Testis (tissue), 3 donors: ENCODE results near the gene LRRFIP1. TPM values are rescaled to one million over a fixed set of nuclear protein-coding genes. Genes with fewer than 3 reads are reported as not detected.

Experiments
- DNase-seq: peaks from one replicate; pipeline ENCODE4 v3.0.0-alpha.2; 2019
- H3K27ac ChIP-seq, 2 donors: fragments of 200-600 bp; sonication (generic); one replicate each; pipeline ENCODE4 v1.5.1; 2019
- H3K27me3 ChIP-seq: fragments of 200-600 bp; sonication (generic); one replicate; pipeline ENCODE4 v1.5.1; 2019
- H3K36me3 ChIP-seq: fragments of 200-600 bp; sonication (generic); one replicate; pipeline ENCODE4 v1.5.1; 2017; ENCODE audit warnings: low read depth; ENCODE audit errors: missing control alignments
- H3K4me1 ChIP-seq: fragments of 200-600 bp; sonication (generic); one replicate; pipeline ENCODE4 v1.5.1; 2019
- H3K4me3 ChIP-seq, 2 donors: fragments of 200-600 bp; sonication (generic); one replicate each; pipeline ENCODE4 v1.5.1; 2017 to 2019
- H3K9me3 ChIP-seq: fragments of 200-600 bp; sonication (generic); one replicate; pipeline ENCODE4 v1.5.1; 2017
- CTCF ChIP-seq, 3 experiments: fragments of 450-650 bp in 2 of 3; fragments of 200-600 bp in 1 of 3; sonication (generic) in 1 of 3; IDR thresholded peaks; one replicate each; pipeline ENCODE4 v1.5.1; 2016 to 2019; ENCODE audit warnings: antibody characterized with exemption in 3 of 3, mild to moderate bottlenecking in 2 of 3, moderate library complexity in 1 of 3
- POLR2A ChIP-seq: fragments of 450-650 bp; IDR thresholded peaks from one replicate; pipeline ENCODE4 v1.6.1; 2017; ENCODE audit warnings: antibody characterized with exemption, mild to moderate bottlenecking, moderate library complexity
- WGBS, 2 donors: methylation state at CpG; one replicate each; pipeline ENCODE4 v1.1.5; 2018; 5-methylcytosine and 5-hydroxymethylcytosine counted together
- intact Hi-C: fragments of 100-400 bp; cut with DNase I; formaldehyde crosslinking; loops from one replicate; pipeline ENCODE4 v1.15.1; 2023; ENCODE audit warnings: low total_unique reads
- polyA plus RNA-seq: library from polyadenylated mRNA; stranded (reverse); fragments of 350-450 nt; fragmentation: Illumina TruSeq; extraction: RNeasy Lipid Tissue Mini Kit (QIAGEN cat#74804); gene quantifications from one replicate; pipeline ENCODE4 v1.2.3, GENCODE V29; 2014; ENCODE audit warnings: low read depth, low replicate concordance; ENCODE audit not compliant: insufficient read depth
- total RNA-seq, 2 donors: library from RNA; depleted of rRNA; stranded (reverse); fragments of >200 nt; gene quantifications; one replicate each; pipeline ENCODE4 v1.2.3, GENCODE V29; 2016

Gene LRRFIP1
- total and polyA plus RNA-seq, 3 donors from 2014 or later = 17.4 to 33.5 (median 25.5) TPM

GRCh38 chr2:237661799-237662328, 34.5 kb downstream of the LRRFIP1 start:
- 86 to 88% methylated on average over 9 to 11 of the region's 11 CpGs for WGBS, 2 donors
- intact Hi-C loops = no loop called here
- Histone ChIP-seq H3K36me3 (no peaks in the 10 kb centered on the region), H3K9me3 (no peaks in the 10 kb centered on the region), H3K27ac (no peak overlapping the region), H3K27me3 (no peaks in the 10 kb centered on the region), H3K4me1 (no peaks in the 10 kb centered on the region), H3K4me3 (no peak overlapping the region)
- TF ChIP-seq CTCF (IDR thresholded peaks at IDR 0.05) (no peak), POLR2A (no peak)
- no peak for DNase-seq

- intact Hi-C loops = no loop called here
- no peaks in the 10 kb centered on the region for H3K27me3 ChIP-seq
- TF ChIP-seq POLR2A (no peak), CTCF (IDR thresholded peaks at IDR 0.05) (no peak)
- no peak overlapping the region for H3K4me3 ChIP-seq
- H3K36me3 ChIP-seq = no peaks in the 10 kb centered on the region
- H3K4me1 ChIP-seq = no peaks in the 10 kb centered on the region
- WGBS, 2 donors = 25 to 32% methylated on average over 13 of the region's 13 CpGs
- H3K27ac ChIP-seq = no peak overlapping the region
- H3K9me3 ChIP-seq = no peaks in the 10 kb centered on the region
- peak; percentile 77 for DNase-seq
Observed at GRCh38 chr2:237662671-237663093, 35.3 kb downstream of the LRRFIP1 start.

- WGBS, 2 donors = 68 to 75% methylated on average over 10 to 12 of the region's 12 CpGs
- no peaks in the 10 kb centered on the region for H3K36me3 ChIP-seq
- H3K4me1 ChIP-seq = no peaks in the 10 kb centered on the region
Observed at GRCh38 chr2:237663517-237664110, 36.2 kb downstream of the LRRFIP1 start.

GRCh38 chr2:237664151-237664550, 36.8 kb downstream of the LRRFIP1 start:
- intact Hi-C loops = no loop called here
- 66 to 91% methylated on average over 8 to 17 of the region's 17 CpGs for WGBS, 2 donors
- no peak overlapping the region for H3K27ac ChIP-seq
- no peaks in the 10 kb centered on the region for H3K4me1 ChIP-seq
- no peaks in the 10 kb centered on the region for H3K27me3 ChIP-seq
- DNase-seq = no peak
- H3K9me3 ChIP-seq = no peaks in the 10 kb centered on the region
- no peak overlapping the region for H3K4me3 ChIP-seq
- TF ChIP-seq CTCF (IDR thresholded peaks at IDR 0.05) (no peak), POLR2A (no peak)
- H3K36me3 ChIP-seq = no peaks in the 10 kb centered on the region

More at GRCh38 chr2:237663517-237664110, 36.2 kb downstream of the LRRFIP1 start:
- intact Hi-C loops = no loop called here
- no peak for TF ChIP-seq POLR2A
- TF ChIP-seq CTCF (IDR thresholded peaks at IDR 0.05) = no peak
- no peak overlapping the region for H3K27ac ChIP-seq
- no peak for DNase-seq
- no peaks in the 10 kb centered on the region for H3K9me3 ChIP-seq
- no peaks in the 10 kb centered on the region for H3K27me3 ChIP-seq
- no peak overlapping the region for H3K4me3 ChIP-seq

- intact Hi-C loops = no loop called here
- Histone ChIP-seq H3K27me3 (no peaks in the 10 kb centered on the region), H3K27ac (no peak overlapping the region), H3K4me3 (no peak overlapping the region), H3K36me3 (no peaks in the 10 kb centered on the region), H3K9me3 (no peaks in the 10 kb centered on the region), H3K4me1 (peaks cover 8% of the 10 kb centered on the region)
- TF ChIP-seq POLR2A (no peak), CTCF (IDR thresholded peaks at IDR 0.05) (no peak)
- no peak for DNase-seq
- WGBS, 2 donors = 75 to 85% methylated on average over 7 of the region's 7 CpGs
Observed at GRCh38 chr2:237665713-237666143, 38.3 kb downstream of the LRRFIP1 start.
